ENCODE results near the gene ZNF165. TPM values are rescaled to one million over a fixed set of nuclear protein-coding genes. Genes with fewer than 3 reads are reported as not detected.
"Not testable (repeated sequence)": the region's sequence is repeated elsewhere in the genome, so short reads cannot be mapped to it uniquely, and the experiment has no call there.

ZNF165 gene
- total RNA-seq (2014; rRNA removed): 0.40 and 0.45 TPM in 2 replicates
- polyA plus RNA-seq (2012): 0.21 TPM

- DNase-seq (ENCODE audit: low read depth): peak; percentile 0
These were observed at the start of gene ZNF165 for GRCh38 chr6:28080381-28080630. ZNF165 (plus strand) TSS chr6:28080568; CDS start chr6:28085481, 4,913 bp downstream.

GRCh38 chr6:28053584-28053983 is 26.8 kb upstream of the ZNF165 start:
- no peak for DNase-seq (ENCODE audit: low read depth)

GRCh38 chr6:28060405-28060804 is 20.0 kb upstream of the ZNF165 start:
- no peak for DNase-seq (ENCODE audit: low read depth)

- DNase-seq (ENCODE audit: low read depth): no peak
These were observed 16.1 kb upstream of the ZNF165 start for GRCh38 chr6:28064272-28064671.

- DNase-seq (ENCODE audit: low read depth): no peak
These were observed 12.3 kb upstream of the ZNF165 start for GRCh38 chr6:28068067-28068466.

GRCh38 chr6:28070968-28071367 is 9.4 kb upstream of the ZNF165 start:
- DNase-seq (ENCODE audit: low read depth): not testable (repeated sequence)

- no peak for DNase-seq (ENCODE audit: low read depth)
These were observed 2.3 kb upstream of the ZNF165 start for GRCh38 chr6:28078050-28078449.

- DNase-seq (ENCODE audit: low read depth): no peak
These were observed 1.5 kb upstream of the ZNF165 start for GRCh38 chr6:28078836-28079235.

GRCh38 chr6:28080631-28081485 is 490 bp downstream of the ZNF165 start:
- peak; percentile 96 for DNase-seq (ENCODE audit: low read depth)

- no peak for DNase-seq (ENCODE audit: low read depth)
These were observed 1.1 kb downstream of the ZNF165 start for GRCh38 chr6:28081486-28081751.

GRCh38 chr6:28082939-28083338 is 2.6 kb downstream of the ZNF165 start:
- no peak for DNase-seq (ENCODE audit: low read depth)

GRCh38 chr6:28089054-28089453 is 8.7 kb downstream of the ZNF165 start:
- DNase-seq (ENCODE audit: low read depth): no peak

- DNase-seq (ENCODE audit: low read depth): peak; percentile 8
These were observed 10.7 kb downstream of the ZNF165 start for GRCh38 chr6:28090917-28091586.

GRCh38 chr6:28102222-28102621 is 21.9 kb downstream of the ZNF165 start:
- not testable (repeated sequence) for DNase-seq (ENCODE audit: low read depth)

GRCh38 chr6:28102699-28103098 is 22.3 kb downstream of the ZNF165 start:
- not testable (repeated sequence) for DNase-seq (ENCODE audit: low read depth)

- peak; percentile 79 for DNase-seq (ENCODE audit: low read depth)
These were observed 24.2 kb downstream of the ZNF165 start for GRCh38 chr6:28104392-28105244.

GRCh38 chr6:28105245-28105639 is 24.9 kb downstream of the ZNF165 start:
- peak; percentile 42 for DNase-seq (ENCODE audit: low read depth)

GRCh38 chr6:28107506-28107905 is 27.1 kb downstream of the ZNF165 start:
- no peak for DNase-seq (ENCODE audit: low read depth)

- DNase-seq (ENCODE audit: low read depth): no peak
These were observed 31.6 kb downstream of the ZNF165 start for GRCh38 chr6:28111964-28112363.

- DNase-seq (ENCODE audit: low read depth): no peak
These were observed 35.4 kb downstream of the ZNF165 start for GRCh38 chr6:28115799-28116198.

- DNase-seq (ENCODE audit: low read depth): peak; percentile 86
These were observed 37.1 kb downstream of the ZNF165 start for GRCh38 chr6:28117386-28118050.

- no peak for DNase-seq (ENCODE audit: low read depth)
These were observed 37.8 kb downstream of the ZNF165 start for GRCh38 chr6:28118217-28118616.
